AG09319 (cell line): ENCODE measurements around the gene ANKS6.
"Not testable (repeated sequence)": the region's sequence is repeated elsewhere in the genome, so short reads cannot be mapped to it uniquely, and the experiment has no call there.

ENCODE experiments used
- DNase-seq: peaks from one replicate; pipeline ENCODE4 v3.0.0-alpha.2; 2010; ENCODE audit warnings: low read depth; ENCODE audit errors: extremely low read depth
- TF ChIP-seq, protein P1 (sequence below): IDR thresholded peaks from 2 replicates; pipeline ENCODE4 v1.5.1; 2011; ENCODE audit warnings: low read depth, mild to moderate bottlenecking, inconsistent platforms, low read length, moderate library complexity

Gene ANKS6

DNA sequence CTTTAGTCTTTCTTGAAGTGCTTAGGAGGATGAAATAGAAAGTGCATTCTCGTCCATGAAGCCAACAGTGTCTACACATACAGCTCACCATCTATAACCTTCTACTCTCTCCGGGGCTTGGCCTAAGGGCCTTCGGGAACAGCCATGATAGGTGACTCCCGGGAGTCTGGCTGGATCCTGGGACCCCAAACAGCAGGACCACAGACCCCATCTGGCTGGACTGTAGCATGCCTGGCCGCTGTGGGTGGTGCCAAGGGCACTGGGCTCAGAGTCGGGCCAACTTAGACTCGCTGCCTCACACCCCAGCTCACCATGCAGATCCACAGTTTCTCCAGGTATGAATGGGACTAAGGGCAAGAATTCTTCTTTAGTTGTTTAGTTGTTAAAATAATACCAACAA is 104.0 kb downstream of the ANKS6 start:
- TF ChIP-seq, protein P1, sequence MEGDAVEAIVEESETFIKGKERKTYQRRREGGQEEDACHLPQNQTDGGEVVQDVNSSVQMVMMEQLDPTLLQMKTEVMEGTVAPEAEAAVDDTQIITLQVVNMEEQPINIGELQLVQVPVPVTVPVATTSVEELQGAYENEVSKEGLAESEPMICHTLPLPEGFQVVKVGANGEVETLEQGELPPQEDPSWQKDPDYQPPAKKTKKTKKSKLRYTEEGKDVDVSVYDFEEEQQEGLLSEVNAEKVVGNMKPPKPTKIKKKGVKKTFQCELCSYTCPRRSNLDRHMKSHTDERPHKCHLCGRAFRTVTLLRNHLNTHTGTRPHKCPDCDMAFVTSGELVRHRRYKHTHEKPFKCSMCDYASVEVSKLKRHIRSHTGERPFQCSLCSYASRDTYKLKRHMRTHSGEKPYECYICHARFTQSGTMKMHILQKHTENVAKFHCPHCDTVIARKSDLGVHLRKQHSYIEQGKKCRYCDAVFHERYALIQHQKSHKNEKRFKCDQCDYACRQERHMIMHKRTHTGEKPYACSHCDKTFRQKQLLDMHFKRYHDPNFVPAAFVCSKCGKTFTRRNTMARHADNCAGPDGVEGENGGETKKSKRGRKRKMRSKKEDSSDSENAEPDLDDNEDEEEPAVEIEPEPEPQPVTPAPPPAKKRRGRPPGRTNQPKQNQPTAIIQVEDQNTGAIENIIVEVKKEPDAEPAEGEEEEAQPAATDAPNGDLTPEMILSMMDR = no peak
- no peak for DNase-seq

DNA sequence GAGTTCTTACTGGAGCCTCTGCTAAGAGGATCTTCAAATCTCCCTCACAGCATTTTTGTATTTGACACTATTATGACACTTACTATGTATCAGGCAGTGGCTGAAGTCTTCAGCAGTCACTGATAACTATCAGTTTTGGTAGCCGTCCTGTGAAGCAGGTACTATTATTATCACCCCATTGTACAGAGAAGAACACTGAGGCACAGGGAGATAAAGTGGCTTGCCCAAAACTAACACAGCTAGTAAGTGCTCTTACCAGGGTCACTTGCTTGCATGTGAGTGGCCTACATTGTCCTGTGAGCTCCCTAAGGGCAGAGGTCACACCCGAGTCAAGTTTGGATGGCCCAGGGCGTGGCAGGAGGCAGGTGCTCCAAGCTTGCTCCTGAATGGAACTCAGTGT is 104.5 kb downstream of the ANKS6 start:
- no peak for DNase-seq
- TF ChIP-seq, protein P1 = no peak

DNA sequence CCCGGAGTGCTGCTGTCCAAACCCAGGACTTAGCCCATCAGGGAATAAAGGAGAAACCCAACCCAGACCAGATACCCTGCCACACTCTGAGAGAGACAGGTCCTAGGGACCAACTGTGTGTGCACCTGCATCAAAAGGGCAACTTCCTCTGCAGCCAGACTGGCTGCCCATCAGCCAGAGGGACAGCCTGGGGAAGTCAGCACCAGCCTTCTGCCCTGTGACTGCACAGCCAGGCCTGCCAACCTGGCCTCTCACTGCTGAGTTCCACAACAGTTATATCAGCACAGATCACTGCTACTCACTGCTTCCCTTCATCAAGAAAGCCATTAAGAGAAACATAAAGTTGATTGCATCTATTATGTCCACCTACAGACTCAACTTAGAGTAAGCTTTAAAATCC is 105.7 kb downstream of the ANKS6 start:
- no peak for DNase-seq
- TF ChIP-seq, protein P1 = no peak

DNA sequence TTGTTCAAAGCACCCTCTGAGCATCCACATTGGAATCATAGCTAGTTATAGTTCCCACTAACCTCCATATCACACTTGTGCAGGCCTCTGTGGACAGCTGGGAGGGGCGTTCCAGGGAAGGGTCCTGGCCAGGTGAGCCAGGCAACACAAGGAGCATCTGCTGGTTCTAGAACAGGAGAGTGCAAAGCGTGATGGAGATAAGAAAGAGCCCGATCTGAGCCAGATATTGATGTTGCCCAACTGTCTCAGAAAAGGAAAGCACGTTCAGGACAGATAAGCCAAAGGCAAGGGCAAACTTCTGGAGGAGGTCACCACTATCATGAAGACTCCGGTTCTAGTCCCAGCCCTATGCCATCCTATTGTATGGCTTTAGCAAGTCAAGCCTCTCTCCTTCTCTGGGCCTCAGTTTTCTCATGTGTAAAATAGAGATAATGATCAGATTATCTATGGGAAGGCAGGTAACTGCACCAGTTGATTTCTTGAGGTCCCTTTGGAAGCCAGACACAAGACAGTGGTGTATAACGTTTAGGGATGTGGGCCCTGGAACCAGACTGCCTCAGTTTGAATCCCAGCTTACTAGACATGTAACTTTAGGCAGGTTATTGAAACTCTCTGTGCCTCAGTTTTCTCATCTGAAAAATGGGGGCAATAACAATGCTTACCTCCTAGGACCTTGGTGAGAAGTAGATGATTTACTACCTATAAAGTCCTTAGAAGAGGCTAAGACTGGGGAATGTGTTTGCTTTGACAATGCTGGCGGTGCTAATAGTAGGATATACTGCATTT is 107.5 kb downstream of the ANKS6 start:
- TF ChIP-seq, protein P1 = no peak
- DNase-seq = no peak

DNA sequence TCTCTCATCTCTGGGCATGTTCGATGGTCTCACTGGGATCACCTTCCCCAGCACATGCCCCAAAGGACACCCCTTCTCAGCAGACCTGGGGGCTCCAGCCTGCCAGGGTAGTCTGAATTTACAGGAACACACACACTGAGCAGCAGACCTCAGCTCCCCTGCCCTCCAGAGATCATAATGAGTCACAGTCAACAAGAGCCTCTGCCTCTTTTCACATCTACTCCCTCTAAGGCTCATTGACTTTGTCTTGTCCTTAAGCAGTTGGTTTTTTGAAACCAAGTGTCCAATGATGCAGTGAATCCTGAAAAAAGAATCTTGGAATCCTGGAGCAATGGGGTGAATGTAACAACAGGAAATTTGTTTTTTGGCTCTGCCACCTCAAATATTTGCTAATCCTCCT is 108.4 kb downstream of the ANKS6 start:
- DNase-seq = no peak
- TF ChIP-seq, protein P1 = no peak

DNA sequence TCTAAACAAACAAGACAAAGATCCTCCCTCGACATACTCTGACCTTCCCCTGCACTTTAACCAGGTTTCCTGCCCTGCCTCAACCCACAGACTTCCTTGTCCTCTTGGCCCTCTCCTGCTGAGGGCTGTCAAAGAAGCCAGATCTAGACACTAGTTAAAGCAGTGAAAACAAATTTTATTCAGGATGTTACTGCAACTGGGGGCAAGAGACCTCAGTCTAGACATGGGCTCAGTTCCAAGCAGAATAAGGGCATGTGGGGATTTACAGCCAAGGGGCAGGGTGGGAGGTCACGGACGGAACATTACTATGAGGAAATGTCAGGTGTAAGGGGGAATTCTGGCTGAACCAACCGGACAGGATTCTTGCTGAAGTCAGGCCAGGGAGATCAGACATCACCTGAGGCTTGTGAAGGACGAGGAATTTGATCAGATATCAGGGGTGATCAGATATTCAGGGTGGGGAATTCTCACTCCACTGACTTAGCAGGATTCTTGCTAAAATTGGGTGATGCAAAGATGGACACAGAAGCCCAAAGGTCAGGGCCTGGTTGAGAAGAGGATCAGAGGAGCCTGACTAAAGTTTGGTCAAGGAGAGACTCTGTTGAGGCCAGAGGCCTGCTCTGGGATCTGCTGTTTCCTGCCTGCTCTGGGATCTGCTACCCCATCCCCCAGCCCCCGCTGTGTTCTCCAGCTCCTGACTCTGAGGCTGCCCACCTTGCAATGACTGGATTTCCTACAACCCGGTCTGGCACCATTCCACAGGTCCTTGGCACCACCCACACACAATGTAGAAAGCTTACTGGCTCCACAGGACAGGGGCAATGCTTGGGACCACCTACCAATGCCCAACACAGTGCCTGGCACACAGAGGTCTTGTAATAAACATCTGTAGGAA is 109.1 kb downstream of the ANKS6 start:
- no peak for DNase-seq
- TF ChIP-seq, protein P1 = no peak

DNA sequence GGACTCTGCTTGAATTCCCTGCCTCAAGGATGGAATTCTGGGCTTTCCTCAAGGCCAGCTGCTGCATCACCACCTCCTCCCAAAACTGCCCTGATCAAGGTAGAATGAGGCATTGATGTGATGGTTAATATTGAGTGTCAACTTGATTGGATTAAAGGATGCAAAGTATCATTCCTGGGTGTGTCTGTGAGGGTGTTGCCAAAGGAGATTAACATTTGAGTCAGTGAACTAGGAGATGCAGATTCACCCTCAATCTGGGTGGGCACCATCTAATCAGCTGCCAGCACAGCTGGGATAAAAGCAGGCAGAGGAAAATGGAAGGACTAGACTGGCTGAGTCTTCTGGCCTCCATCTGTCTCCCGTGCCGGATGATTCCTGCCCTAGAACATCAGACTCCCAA is 111.5 kb downstream of the ANKS6 start:
- not testable (repeated sequence) for DNase-seq
